ENCODE data around the gene PRR13. TPM values are rescaled to one million over a fixed set of nuclear protein-coding genes. Genes with fewer than 3 reads are reported as not detected.

Gene PRR13
- total RNA-seq, 4 donors from 2014 or later, result 40.3 to 90.4 (median 74.2) TPM

DNA sequence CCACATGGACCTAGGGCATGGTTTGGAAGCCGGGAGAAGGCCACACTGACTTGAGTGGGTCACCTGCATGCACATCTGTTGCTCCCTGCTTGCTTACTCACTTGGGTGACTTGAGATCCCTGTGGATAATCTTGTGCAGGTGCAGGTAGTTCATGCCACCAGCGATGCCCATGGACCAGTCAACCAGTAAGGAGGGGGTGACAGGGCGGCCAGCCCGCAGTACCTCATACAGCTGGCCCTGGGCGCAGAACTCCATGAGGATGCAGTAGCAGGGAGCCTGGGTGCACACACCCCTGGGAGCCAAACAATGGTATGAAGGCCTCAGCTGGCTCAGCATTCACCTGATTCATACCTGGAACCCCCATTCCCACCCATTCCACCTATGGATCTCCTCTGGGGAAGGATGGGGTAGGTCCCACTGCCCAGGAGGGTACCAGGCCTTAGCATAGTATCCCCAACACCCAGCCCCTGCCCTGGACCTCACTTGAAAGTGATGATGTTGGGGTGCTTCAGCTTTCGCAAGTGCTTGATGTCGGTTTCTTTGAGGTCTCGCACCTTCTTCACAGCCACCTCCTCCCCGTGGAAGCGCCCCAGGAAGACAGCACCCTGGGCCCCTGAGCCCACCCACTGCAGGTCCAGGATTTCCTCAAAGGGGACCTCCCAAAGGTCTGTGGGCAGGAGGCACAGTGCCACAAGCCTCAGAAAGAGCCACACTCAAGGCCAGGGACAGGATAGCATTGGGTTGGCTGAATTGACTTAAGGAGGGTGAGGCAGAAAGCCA lies 44.6 kb downstream of the PRR13 start:
- DNase-seq, result peak in 1 of 2 donors; percentile 21
- no peak for ATAC-seq
- Histone ChIP-seq H3K4me1 (no peaks in the 10 kb centered on the region), H3K27me3 (no peaks in the 10 kb centered on the region), H3K9me3 (no peaks in the 10 kb centered on the region), H3K36me3 (peaks cover 0 to 14% of the 10 kb centered on the region in 2 donors), H3K4me3 (no peak overlapping the region), H3K27ac (no peak overlapping the region)
- no peak for TF ChIP-seq POLR2A (IDR thresholded peaks at IDR 0.05)
- TF ChIP-seq, protein P1, sequence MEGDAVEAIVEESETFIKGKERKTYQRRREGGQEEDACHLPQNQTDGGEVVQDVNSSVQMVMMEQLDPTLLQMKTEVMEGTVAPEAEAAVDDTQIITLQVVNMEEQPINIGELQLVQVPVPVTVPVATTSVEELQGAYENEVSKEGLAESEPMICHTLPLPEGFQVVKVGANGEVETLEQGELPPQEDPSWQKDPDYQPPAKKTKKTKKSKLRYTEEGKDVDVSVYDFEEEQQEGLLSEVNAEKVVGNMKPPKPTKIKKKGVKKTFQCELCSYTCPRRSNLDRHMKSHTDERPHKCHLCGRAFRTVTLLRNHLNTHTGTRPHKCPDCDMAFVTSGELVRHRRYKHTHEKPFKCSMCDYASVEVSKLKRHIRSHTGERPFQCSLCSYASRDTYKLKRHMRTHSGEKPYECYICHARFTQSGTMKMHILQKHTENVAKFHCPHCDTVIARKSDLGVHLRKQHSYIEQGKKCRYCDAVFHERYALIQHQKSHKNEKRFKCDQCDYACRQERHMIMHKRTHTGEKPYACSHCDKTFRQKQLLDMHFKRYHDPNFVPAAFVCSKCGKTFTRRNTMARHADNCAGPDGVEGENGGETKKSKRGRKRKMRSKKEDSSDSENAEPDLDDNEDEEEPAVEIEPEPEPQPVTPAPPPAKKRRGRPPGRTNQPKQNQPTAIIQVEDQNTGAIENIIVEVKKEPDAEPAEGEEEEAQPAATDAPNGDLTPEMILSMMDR (IDR thresholded peaks at IDR 0.05 in 4 of 5, conservative IDR thresholded peaks at IDR 0.05 in 1 of 5), result no peak
- intact Hi-C loops (cut with DNase I; ENCODE audit: low total_unique reads), result no loop called here
- in situ Hi-C loops (cut with MboI; ENCODE audit: low sequenced_read_pairs in 4 of 4), result no loop called here

DNA sequence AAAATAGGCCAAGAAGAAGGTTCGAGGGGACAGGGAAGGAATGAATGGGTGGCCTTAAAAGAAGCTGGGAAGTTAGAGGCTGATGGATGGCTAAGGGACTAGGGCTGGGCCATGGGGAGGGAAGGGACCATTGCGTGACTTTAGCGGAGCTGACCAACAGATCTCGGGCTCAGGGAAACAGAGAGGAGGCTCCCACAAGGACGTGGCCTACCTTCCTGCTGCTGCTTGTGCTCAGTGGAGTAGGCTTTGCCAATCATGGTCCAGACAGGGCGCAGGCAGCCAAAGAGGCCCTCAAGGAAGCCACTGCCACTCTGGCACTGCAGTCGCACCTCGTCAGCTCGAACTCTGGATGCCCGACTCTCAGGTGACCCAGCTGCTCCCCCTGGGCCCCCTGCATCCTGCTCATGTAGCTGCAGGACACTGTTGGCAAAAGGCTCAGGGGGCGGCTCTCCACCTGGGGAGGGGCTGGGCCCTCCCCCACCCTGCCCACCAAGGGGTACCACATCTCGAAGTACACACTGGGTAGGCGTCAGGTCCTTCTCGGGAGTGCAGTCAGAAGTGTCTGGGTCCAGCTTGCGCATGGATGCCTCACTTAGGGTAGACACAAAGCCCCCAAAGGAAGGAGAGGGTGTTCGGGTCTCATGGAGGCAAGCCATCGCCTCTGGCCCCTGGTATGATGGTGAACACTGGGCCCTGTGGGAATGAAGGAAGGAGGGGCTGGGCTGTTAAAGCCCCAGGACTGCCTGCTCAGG lies 45.4 kb downstream of the PRR13 start:
- no peak overlapping the region for H3K4me3 ChIP-seq
- intact Hi-C loops (cut with DNase I; ENCODE audit: low total_unique reads), result no loop called here
- DNase-seq (peak in 1 of 2 donors; percentile 25), ATAC-seq (no peak)
- no peak overlapping the region for H3K27ac ChIP-seq
- H3K9me3 ChIP-seq, result no peaks in the 10 kb centered on the region
- in situ Hi-C loops (cut with MboI; ENCODE audit: low sequenced_read_pairs in 4 of 4), result no loop called here
- TF ChIP-seq POLR2A (IDR thresholded peaks at IDR 0.05), result no peak
- TF ChIP-seq, protein P1 (IDR thresholded peaks at IDR 0.05 in 4 of 5, conservative IDR thresholded peaks at IDR 0.05 in 1 of 5), result no peak
- H3K27me3 ChIP-seq, result no peaks in the 10 kb centered on the region
- peaks cover 0 to under 1% of the 10 kb centered on the region in 2 donors for H3K4me1 ChIP-seq
- H3K36me3 ChIP-seq, result peaks cover 0 to 10% of the 10 kb centered on the region in 2 donors

DNA sequence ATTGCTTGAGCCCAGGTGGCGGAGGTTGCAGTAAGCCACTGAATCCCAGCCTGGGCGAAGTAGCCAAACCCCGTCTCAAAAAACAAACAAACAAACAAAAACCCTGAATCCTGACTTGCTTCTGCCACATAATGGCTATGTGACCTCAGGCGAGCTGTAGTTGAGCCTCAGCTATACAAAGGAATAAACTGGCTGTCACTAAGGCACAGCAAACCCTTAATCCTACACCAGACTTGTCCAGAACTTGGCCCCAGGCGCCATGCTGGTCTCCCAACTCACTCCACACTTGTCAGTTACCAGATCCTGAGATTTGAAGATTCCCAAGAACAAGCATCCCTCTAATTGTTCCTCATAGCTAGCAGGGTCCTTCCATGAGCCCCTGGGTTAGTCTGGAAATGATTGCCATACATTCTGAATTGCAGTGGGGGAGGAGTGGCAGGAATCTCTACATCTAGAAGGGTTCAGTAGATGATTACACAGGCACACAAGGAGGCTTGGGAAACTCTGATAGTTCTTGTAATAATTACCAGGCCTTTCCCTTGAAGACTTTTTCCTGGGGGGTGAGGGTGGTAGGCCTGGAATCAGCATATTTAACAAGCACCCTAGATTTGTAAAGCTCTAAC lies 47.8 kb downstream of the PRR13 start:
- peaks cover 13 to 14% of the 10 kb centered on the region in 2 donors for H3K4me1 ChIP-seq
- H3K27me3 ChIP-seq, result no peaks in the 10 kb centered on the region
- peak in 1 of 2 donors; percentile 13 for DNase-seq
- H3K4me3 ChIP-seq, result no peak overlapping the region
- H3K36me3 ChIP-seq, result peaks cover 0 to 10% of the 10 kb centered on the region in 2 donors
- no peaks in the 10 kb centered on the region for H3K9me3 ChIP-seq
- in situ Hi-C loops (cut with MboI; ENCODE audit: low sequenced_read_pairs in 4 of 4) (no loop called here), intact Hi-C loops (cut with DNase I; ENCODE audit: low total_unique reads) (no loop called here)
- ATAC-seq, result no peak
- TF ChIP-seq, protein P1 (IDR thresholded peaks at IDR 0.05 in 4 of 5, conservative IDR thresholded peaks at IDR 0.05 in 1 of 5), result no peak
- TF ChIP-seq POLR2A (IDR thresholded peaks at IDR 0.05), result no peak
- no peak overlapping the region for H3K27ac ChIP-seq

DNA sequence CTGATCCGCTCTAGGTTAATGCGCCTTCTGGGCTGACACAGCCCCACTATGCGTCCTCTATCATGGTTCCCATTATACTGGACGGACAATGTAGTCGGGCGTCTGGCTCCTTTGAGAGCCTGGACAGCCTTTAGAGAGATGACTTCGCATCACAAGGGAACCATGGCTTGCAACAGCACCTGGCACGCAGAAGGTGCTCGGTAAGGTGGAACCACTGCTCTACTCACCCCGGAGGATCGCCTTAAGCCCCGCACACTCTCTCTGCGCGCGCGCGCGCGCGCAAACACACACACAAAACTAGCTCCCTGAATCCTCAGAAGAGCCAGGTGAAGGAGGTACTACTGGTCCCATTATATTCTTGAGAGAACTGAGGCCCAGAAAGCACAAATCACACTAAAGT lies 50.7 kb downstream of the PRR13 start:
- Histone ChIP-seq H3K27ac (peak overlapping the region; percentile 75 to 83 (median 76)), H3K27me3 (no peaks in the 10 kb centered on the region), H3K9me3 (no peaks in the 10 kb centered on the region), H3K4me3 (peak overlapping the region; percentile 71 to 83 (median 78)), H3K4me1 (peaks cover 13 to 14% of the 10 kb centered on the region in 2 donors), H3K36me3 (no peaks in the 10 kb centered on the region)
- TF ChIP-seq, protein P1 (IDR thresholded peaks at IDR 0.05 in 4 of 5, conservative IDR thresholded peaks at IDR 0.05 in 1 of 5), result no peak
- no peak for TF ChIP-seq POLR2A (IDR thresholded peaks at IDR 0.05)
- DNase-seq (no peak), ATAC-seq (peak; percentile 1 to 8)
- intact Hi-C loops (cut with DNase I; ENCODE audit: low total_unique reads) (no loop called here), in situ Hi-C loops (cut with MboI; ENCODE audit: low sequenced_read_pairs in 4 of 4) (no loop called here)
